K562 (cell line): ENCODE measurements around the gene DDX5. TPM values are rescaled to one million over a fixed set of nuclear protein-coding genes. Genes with fewer than 3 reads are reported as not detected.

Experiments used
- ADNP ChIP-seq: fragments of 200-800 bp; sonication (Bioruptor generic); IDR thresholded peaks from 2 replicates; pipeline ENCODE4 v1.6.1; 2016; ENCODE audit warnings: missing genetic modification characterization, missing compliant biosample characterization
- CHD1 ChIP-seq: fragments of 200-600 bp; sonication (generic); IDR thresholded peaks from one replicate; pipeline ENCODE4 v1.6.1; 2012; ENCODE audit warnings: mild to moderate bottlenecking, moderate library complexity, low read length, inconsistent platforms
- EGR1 ChIP-seq: fragments of 450-650 bp; conservative IDR thresholded peaks from 2 replicates; pipeline ENCODE4 v1.6.1; 2017; ENCODE audit warnings: mild to moderate bottlenecking
- HCFC1 ChIP-seq: IDR thresholded peaks from 2 replicates; pipeline ENCODE4 v1.6.1; 2012; ENCODE audit warnings: low read depth, low read length, improper control_type of control experiment
- KLF16 ChIP-seq: IDR thresholded peaks from 2 replicates; pipeline ENCODE4 v1.6.1; 2016; ENCODE audit warnings: antibody characterized with exemption
- NCOR1 ChIP-seq: fragments of 450-650 bp; IDR thresholded peaks from 2 replicates; pipeline ENCODE4 v1.6.1; 2016; ENCODE audit warnings: mild to moderate bottlenecking, moderate library complexity
- NR1H2 ChIP-seq: sonication (generic); formaldehyde crosslinking; IDR thresholded peaks from 2 replicates; pipeline ENCODE4 v1.4.0; 2020; ENCODE audit warnings: mild to moderate bottlenecking, missing genetic modification reagents
- NUFIP1 ChIP-seq: fragments of 450-650 bp; IDR thresholded peaks from 2 replicates; pipeline ENCODE4 v1.6.1; 2018; ENCODE audit not compliant: partially characterized antibody
- PCBP1 ChIP-seq: fragments of 200-400 bp; formaldehyde crosslinking; IDR thresholded peaks from 2 replicates; pipeline ENCODE4 v1.6.1; 2018; ENCODE audit warnings: mild to moderate bottlenecking, low read depth, low read length; ENCODE audit not compliant: poor library complexity, severe bottlenecking
- RAD51 ChIP-seq: fragments of 450-650 bp; IDR thresholded peaks from 2 replicates; pipeline ENCODE4 v1.7.1; 2016; ENCODE audit warnings: low read depth, mild to moderate bottlenecking, borderline replicate concordance
- SMARCA4 ChIP-seq: fragments of 450-650 bp; IDR thresholded peaks from 2 replicates; pipeline ENCODE4 v1.6.1; 2016
- THRAP3 ChIP-seq: fragments of 450-650 bp; IDR thresholded peaks from 2 replicates; pipeline ENCODE4 v1.6.1; 2016; ENCODE audit warnings: mild to moderate bottlenecking, inconsistent platforms, borderline replicate concordance
- U2AF2 ChIP-seq: fragments of 200-400 bp; formaldehyde crosslinking; optimal IDR thresholded peaks from 2 replicates; pipeline ENCODE3; 2017; ENCODE audit warnings: low read depth, mild to moderate bottlenecking, low read length
- ZNF75A ChIP-seq: fragments of 450-650 bp; formaldehyde crosslinking; IDR thresholded peaks from 2 replicates; pipeline ENCODE4 v1.4.0; 2020; ENCODE audit warnings: mild to moderate bottlenecking
- ZNF766 ChIP-seq: fragments of 200-800 bp; sonication (Bioruptor generic); conservative IDR thresholded peaks from 2 replicates; pipeline ENCODE4 v1.6.1; 2016; ENCODE audit warnings: missing genetic modification characterization, missing compliant biosample characterization
- polyA plus RNA-seq, 8 experiments: library from polyadenylated mRNA; depleted of rRNA in 4 of 8; stranded (reverse) in 5 of 8; unstranded in 3 of 8; fragments of >200 nt; fragmentation: Nextera tagmentation in 2 of 8; fragmentation: Illumina TruSeq in 1 of 8; extraction: Ambion mirVana in 2 of 8; extraction: Trizol in 1 of 8; gene quantifications; 2 replicates each; pipeline versions ENCODE4 v1.2.1 to v1.2.3, GENCODE V29; 2011 to 2014; ENCODE audit warnings: inconsistent platforms in 1 of 8, missing spikeins in 1 of 8
- total RNA-seq, 7 experiments: library from RNA; depleted of rRNA in 6 of 7; stranded (reverse); fragments of >200 nt in 6 of 7; fragmentation: Illumina TruSeq in 2 of 7; extraction: Trizol in 2 of 7; gene quantifications; 2 replicates each; pipeline versions ENCODE4 v1.2.1 to v1.2.3, GENCODE V29; 2011 to 2021; ENCODE audit warnings: low replicate concordance in 1 of 7
- TF ChIP-seq, protein P1 (sequence below): sonication (generic); formaldehyde crosslinking; IDR thresholded peaks from 2 replicates; pipeline ENCODE4 v1.8.1; 2023; ENCODE audit warnings: mild to moderate bottlenecking, missing genetic modification reagents, moderate library complexity
- TF ChIP-seq, protein P2 (sequence below): fragments of 450-650 bp; IDR thresholded peaks from one replicate; pipeline ENCODE4 v1.6.1; 2018; ENCODE audit warnings: mild to moderate bottlenecking, moderate library complexity; ENCODE audit not compliant: partially characterized antibody
- TF ChIP-seq, protein P3 (sequence below): fragments of 450-650 bp; IDR thresholded peaks from 2 replicates; pipeline ENCODE4 v1.7.0; 2016; ENCODE audit warnings: borderline replicate concordance
- TF ChIP-seq, protein P4 (sequence below): fragments of 450-650 bp; IDR thresholded peaks from 2 replicates; pipeline ENCODE4 v1.6.1; 2016; ENCODE audit warnings: missing biosample characterization, missing genetic modification characterization
- TF ChIP-seq, protein P5 (sequence below): fragments of 450-650 bp; IDR thresholded peaks from 2 replicates; pipeline ENCODE4 v1.6.1; 2016; ENCODE audit warnings: low read depth, mild to moderate bottlenecking, moderate library complexity
- TF ChIP-seq, protein P6 (sequence below): fragments of 250-450 bp; sonication (Bioruptor Pico); IDR thresholded peaks from 2 replicates; pipeline ENCODE4 v1.8.0; 2022; ENCODE audit warnings: moderate library complexity, mild to moderate bottlenecking, inconsistent platforms

Gene DDX5
- total and polyA plus RNA-seq, 9 of the 15 experiments (the other 6 are each of a cell fraction or from before 2014, with no cell fraction given): 306 to 1,639 (median 604) TPM

DNA sequence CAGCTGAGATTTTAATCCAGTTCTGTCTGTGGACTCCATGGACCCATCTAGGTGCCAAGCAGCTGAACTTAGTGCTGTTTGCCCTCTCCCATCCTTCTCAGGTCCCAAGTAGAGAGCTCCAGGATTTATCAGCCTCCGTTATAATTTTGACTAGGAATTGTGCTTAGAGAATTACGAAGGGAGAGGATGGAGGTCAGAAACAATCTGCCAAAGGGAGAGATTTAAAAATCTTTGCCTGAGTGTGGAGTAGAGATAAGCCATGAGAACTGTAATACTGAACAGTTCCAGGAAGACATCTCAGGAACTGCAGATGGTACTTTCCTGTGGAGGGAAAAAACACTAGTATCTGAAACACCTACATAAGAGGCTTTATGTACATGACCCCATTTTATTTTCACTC lies 27.7 kb upstream of the DDX5 start (continued):
- TF ChIP-seq KLF16: peak; percentile 52; the same call in 1 of the 2 replicates
- TF ChIP-seq, protein P1, sequence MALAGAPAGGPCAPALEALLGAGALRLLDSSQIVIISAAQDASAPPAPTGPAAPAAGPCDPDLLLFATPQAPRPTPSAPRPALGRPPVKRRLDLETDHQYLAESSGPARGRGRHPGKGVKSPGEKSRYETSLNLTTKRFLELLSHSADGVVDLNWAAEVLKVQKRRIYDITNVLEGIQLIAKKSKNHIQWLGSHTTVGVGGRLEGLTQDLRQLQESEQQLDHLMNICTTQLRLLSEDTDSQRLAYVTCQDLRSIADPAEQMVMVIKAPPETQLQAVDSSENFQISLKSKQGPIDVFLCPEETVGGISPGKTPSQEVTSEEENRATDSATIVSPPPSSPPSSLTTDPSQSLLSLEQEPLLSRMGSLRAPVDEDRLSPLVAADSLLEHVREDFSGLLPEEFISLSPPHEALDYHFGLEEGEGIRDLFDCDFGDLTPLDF: no peak
- TF ChIP-seq ZNF766 (CRISPR knock-in tag): no peak; the same call in 1 of the 2 replicates
- no peak for TF ChIP-seq NUFIP1
- TF ChIP-seq NR1H2 (CRISPR knock-in tag): no peak
- TF ChIP-seq, protein P2, sequence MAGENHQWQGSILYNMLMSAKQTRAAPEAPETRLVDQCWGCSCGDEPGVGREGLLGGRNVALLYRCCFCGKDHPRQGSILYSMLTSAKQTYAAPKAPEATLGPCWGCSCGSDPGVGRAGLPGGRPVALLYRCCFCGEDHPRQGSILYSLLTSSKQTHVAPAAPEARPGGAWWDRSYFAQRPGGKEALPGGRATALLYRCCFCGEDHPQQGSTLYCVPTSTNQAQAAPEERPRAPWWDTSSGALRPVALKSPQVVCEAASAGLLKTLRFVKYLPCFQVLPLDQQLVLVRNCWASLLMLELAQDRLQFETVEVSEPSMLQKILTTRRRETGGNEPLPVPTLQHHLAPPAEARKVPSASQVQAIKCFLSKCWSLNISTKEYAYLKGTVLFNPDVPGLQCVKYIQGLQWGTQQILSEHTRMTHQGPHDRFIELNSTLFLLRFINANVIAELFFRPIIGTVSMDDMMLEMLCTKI: no peak
- no peak for TF ChIP-seq ADNP (tag)
- no peak for TF ChIP-seq PCBP1
- peak; percentile 82 for TF ChIP-seq NCOR1
- TF ChIP-seq RAD51: no peak
- TF ChIP-seq SMARCA4: peak; percentile 52
- TF ChIP-seq U2AF2: no peak
- TF ChIP-seq HCFC1: no peak
- TF ChIP-seq, protein P3, sequence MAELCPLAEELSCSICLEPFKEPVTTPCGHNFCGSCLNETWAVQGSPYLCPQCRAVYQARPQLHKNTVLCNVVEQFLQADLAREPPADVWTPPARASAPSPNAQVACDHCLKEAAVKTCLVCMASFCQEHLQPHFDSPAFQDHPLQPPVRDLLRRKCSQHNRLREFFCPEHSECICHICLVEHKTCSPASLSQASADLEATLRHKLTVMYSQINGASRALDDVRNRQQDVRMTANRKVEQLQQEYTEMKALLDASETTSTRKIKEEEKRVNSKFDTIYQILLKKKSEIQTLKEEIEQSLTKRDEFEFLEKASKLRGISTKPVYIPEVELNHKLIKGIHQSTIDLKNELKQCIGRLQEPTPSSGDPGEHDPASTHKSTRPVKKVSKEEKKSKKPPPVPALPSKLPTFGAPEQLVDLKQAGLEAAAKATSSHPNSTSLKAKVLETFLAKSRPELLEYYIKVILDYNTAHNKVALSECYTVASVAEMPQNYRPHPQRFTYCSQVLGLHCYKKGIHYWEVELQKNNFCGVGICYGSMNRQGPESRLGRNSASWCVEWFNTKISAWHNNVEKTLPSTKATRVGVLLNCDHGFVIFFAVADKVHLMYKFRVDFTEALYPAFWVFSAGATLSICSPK: no peak
- TF ChIP-seq, protein P4, sequence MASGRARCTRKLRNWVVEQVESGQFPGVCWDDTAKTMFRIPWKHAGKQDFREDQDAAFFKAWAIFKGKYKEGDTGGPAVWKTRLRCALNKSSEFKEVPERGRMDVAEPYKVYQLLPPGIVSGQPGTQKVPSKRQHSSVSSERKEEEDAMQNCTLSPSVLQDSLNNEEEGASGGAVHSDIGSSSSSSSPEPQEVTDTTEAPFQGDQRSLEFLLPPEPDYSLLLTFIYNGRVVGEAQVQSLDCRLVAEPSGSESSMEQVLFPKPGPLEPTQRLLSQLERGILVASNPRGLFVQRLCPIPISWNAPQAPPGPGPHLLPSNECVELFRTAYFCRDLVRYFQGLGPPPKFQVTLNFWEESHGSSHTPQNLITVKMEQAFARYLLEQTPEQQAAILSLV (tag): 0 out of 2 replicates have a peak, but pooled peaks have one; percentile 43
- TF ChIP-seq CHD1: no peak
- TF ChIP-seq, protein P5, sequence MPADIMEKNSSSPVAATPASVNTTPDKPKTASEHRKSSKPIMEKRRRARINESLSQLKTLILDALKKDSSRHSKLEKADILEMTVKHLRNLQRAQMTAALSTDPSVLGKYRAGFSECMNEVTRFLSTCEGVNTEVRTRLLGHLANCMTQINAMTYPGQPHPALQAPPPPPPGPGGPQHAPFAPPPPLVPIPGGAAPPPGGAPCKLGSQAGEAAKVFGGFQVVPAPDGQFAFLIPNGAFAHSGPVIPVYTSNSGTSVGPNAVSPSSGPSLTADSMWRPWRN: peak; percentile 67; the same call in 1 of the 2 replicates
- no peak for TF ChIP-seq THRAP3
- TF ChIP-seq, protein P6, sequence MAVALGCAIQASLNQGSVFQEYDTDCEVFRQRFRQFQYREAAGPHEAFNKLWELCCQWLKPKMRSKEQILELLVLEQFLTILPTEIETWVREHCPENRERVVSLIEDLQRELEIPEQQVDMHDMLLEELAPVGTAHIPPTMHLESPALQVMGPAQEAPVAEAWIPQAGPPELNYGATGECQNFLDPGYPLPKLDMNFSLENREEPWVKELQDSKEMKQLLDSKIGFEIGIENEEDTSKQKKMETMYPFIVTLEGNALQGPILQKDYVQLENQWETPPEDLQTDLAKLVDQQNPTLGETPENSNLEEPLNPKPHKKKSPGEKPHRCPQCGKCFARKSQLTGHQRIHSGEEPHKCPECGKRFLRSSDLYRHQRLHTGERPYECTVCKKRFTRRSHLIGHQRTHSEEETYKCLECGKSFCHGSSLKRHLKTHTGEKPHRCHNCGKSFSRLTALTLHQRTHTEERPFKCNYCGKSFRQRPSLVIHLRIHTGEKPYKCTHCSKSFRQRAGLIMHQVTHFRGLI: no peak
- TF ChIP-seq EGR1: no peak
- TF ChIP-seq ZNF75A (CRISPR knock-in tag): no peak
